IPS DF 19.7 (cell line): ENCODE measurements around the gene PABPN1.

ENCODE experiments used
- DNase-seq: peaks from one replicate; pipeline ENCODE4 v3.0.0-alpha.2; 2013; ENCODE audit warnings: low read depth, low spot score

PABPN1 gene

GRCh38 chr14:23326491-23327332 lies 5.5 kb downstream of the PABPN1 start:
- no peak for DNase-seq

- no peak for DNase-seq
Observed at GRCh38 chr14:23327947-23328744, 6.9 kb downstream of the PABPN1 start.

DNA sequence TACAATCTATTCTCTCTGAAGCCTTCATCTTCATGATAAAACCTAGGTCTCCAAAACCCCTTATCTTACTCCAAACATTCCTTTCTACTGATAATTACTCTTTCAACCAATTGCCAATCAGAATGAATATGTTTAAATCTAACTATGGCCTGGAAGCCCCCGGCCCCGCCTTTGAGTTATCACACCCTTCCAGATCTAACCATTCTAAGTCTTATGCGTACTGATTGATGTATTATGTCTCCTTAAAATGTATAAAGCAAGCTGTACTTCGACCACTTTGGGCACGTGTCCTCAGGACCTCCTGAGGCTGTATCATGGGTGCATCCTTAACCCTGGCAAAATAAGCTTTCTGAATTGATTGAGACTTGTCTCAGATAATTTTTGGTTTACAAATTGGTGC lies 14.4 kb downstream of the PABPN1 start:
- DNase-seq = no peak

- DNase-seq = no peak
Observed at GRCh38 chr14:23339506-23340268, 18.4 kb downstream of the PABPN1 start.

DNA sequence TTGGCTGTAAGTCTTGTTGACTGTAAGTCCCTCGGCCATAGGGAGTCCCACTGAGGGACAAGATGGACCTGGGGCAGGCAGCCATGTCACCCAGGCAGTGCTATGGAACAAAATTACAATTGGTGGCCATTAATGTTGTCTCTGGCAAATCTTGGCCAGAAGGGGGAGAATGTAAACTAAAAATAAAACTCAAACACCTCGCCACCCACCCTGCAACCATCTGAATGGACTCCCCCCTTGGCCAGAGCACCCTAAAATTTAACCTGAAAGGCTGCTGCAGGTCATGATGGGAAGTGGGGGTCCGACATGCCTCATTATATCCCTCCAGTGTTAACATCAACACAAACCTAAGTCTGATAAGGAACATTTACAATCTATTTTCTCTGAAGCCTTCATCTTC lies 23.2 kb downstream of the PABPN1 start:
- no peak for DNase-seq

GRCh38 chr14:23345987-23346692 lies 24.9 kb downstream of the PABPN1 start:
- no peak for DNase-seq

DNA sequence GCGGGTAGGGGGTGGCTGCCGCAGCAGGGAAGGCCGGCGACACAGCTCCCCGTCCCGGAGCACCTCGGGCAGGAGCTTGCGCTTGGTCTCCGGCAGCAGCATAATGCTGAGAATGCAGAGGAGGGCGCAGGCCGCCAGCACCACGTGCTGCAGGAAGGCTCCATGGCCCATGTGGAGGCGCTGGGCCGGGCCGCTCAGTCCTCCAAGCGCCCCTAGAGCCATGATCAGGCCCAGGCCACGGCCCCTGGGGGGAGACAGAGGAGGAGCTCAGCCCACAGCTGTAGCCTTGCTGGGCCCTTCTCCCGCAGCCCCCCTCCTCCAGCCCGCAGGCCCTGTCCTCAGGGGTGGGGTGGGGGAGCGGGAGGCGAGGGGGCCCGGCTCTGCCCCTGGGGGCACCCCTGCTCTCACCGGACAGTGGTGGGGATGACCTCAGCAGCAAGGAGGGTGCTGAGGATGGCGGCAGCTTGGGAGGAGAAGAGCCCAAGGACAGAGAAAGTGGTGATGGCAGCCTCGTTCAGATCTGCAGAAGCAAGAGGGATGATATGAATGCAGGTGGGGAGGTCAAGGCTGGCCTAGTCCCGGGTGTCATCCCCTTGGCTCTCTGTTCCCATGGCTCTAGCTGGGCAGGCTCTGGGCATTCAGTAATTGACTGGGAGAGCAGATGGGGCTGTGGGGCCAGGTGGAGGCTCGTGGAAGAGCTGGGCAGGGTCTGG lies 25.6 kb downstream of the PABPN1 start:
- no peak for DNase-seq

DNA sequence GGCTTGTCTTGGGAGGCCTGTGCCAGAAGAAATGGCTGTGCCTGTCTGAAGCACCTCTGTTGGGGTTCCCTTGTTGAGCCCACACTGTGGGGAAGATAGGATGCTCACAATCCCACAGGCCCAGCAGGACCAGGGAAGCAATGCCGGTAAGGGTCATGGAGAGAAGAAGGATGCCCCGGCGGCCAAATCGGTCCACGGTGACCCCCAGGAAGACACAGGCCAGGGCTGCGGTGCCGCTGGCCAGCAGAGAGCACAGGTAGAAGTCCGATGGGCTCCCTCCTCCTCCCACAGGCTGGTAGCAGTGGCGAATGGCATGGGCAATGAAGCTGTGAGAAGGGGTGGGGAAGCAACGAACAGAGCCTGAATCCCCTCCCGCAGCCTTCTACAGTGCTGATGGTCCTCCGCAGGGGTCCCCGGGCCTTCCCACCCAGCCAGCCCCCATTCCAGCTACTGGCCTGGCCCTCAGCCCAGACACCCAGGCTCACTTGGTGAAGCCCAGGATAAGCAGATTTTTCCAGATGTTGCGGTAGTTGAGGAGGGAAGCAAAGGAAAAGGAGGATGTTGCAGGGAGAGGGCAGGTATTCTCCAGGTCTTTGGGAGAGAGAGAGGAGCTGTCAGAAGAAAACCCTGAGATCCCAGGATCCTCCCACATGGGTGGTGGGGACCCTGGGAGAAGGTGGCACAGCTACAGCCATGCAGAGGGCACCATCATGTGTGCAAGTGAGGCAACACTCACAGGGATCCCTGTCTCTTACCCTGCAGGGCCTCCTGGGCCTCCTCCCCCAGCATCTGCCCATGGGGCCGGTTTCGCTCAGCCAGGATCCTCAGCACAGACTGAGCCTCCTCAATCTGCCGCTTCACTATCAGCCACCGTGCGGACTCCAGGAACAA lies 26.4 kb downstream of the PABPN1 start:
- DNase-seq = no peak

- no peak for DNase-seq
Observed at GRCh38 chr14:23348297-23348655, 27.0 kb downstream of the PABPN1 start.

- DNase-seq = no peak
Observed at GRCh38 chr14:23349156-23349845, 28.0 kb downstream of the PABPN1 start.

- DNase-seq = no peak
Observed at GRCh38 chr14:23351681-23352505, 30.6 kb downstream of the PABPN1 start.

DNA sequence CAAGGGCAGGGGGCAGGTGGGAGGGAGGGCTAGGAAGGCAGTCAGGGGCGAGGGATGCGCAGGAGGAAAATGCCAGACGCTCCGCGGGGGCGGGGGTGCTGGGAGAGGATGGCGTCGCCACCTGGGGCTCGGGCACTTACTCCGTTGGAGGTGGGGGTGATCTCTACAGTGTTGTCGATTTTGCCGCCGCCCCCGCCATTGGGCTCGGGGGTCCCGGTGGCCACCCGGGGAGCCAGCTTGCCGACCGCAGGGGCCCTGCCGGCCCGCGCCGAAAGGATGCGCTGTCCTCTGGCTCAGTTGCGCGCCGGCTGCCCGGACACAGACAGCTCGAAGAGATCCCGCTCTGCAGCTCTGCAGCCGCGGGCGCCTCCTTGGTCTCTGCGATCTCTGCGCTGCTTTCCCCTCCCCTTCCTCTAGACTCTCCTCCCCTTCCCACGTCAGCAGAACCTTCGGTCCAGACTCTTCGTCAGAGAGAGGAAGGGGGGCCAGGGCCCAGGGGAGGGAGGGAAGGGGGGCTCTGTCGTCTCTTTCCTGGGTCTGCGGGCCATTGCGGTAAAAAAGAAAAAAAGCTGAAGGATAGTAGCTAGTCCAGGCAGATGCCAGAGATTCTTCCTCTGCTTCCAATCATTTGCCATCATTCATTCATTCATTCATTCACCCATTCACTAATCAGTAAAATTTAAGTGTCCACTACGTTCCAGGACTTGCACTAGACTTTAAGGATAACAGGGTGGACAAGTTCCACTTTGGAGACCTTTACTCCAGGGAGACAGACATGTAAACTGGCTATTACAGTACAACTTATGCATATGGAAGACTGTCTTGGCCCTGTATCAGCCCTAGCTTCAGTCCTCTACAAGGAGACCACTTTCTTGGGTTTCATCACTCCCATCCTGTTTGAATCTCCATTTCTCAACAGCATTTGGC lies 31.5 kb downstream of the PABPN1 start, which contains the start of gene SLC22A17:
Gene SLC22A17, minus strand, starts transcription at position 382 of the 927 bp plus-strand sequence.
- peak; percentile 78 for DNase-seq

DNA sequence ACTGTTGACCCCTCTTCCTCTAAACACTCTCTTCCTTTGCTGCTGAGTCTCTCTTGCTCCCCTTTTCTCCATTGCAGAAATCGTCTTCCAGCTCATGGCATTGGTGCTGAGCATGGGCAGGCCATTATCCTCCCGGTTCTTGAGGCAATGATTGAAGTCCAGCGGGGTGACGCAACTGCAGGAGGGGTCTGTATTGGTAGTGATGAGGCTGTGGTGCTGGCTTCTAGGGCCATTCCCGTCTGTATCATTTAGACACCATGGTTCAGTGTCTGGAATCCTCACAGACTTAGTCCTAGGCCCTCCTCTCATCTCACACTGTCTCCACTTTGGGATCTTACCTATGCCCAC lies 32.1 kb downstream of the PABPN1 start:
- DNase-seq = no peak

DNA sequence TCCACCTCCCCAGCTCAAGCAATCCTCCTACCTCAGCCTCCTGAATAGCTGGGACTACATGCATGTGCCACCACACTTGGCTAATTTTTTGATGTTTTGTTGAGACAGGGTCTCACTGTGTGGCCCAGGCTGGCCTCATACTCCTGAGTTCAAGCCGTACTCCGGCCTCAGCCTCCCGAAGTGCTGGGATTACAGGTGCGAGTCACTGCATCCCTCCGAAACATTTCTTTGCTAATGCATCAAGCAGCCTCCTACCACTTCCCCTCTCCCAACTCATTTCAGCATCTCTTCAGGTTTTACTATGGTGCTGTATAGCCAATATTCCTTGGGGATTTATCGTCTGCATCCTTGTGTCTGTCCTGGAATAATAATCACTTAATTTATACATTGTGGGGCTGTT lies 33.7 kb downstream of the PABPN1 start:
- no peak for DNase-seq

DNA sequence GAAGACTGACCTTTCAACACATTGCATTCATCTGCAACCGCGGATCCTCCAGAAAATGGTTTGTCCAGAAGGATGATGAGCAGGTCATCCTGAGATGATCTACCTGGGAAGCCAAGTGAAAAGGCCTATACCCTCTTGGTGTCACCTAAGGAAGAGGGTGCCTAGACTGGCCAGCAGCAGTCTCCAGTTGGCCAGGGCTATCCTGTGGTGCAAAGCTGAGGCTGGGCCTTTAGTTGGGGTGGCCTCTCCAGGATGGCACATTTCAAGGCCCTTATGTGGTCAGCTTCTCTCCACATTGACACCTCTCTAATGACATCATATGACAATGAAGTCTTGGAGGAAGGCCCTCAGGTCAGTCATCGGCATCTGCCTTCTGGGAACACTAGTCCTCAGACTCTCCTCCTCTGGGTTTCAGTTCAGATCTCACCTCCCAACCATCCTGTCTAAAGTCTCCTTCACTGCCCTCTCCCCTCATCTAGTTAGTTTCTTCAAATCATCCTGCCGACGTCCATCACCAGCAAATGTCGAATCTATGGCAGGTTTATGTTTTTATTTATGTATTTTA lies 34.7 kb downstream of the PABPN1 start:
- DNase-seq = no peak

- no peak for DNase-seq
Observed at GRCh38 chr14:23356662-23357061, 35.4 kb downstream of the PABPN1 start.

DNA sequence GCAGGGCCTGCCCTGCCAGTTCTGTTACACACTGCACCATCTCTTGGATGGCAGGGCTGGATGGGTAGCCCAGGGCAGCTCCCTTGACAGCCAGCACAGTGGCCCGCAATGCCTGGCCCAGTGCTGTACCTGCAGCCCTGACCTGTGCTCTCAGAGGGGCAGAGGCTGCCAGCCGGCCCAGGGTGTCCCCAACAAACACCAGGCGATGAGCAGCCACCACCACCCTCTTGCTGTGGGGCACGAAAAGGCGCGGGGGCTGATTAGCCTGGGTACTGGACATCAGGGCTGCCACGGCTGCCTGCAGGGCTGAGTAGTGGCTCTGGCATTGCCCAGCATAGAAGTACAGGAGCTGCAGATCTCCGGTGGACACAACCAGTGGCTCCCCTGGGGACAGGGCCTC lies 36.0 kb downstream of the PABPN1 start:
- DNase-seq = no peak
